Measurements from ENCODE around the gene PGAP6.

The PGAP6 gene

GRCh38 chr16:330741-331140 is 51.0 kb downstream of the PGAP6 start:
- no peak for DNase-seq (ENCODE audit: low spot score)

- no peak for DNase-seq (ENCODE audit: low spot score)
These were observed 56.2 kb downstream of the PGAP6 start for GRCh38 chr16:325375-326145.

- no peak for DNase-seq (ENCODE audit: low spot score)
These were observed 57.1 kb downstream of the PGAP6 start for GRCh38 chr16:324451-325334.

GRCh38 chr16:324201-324450 is 57.7 kb downstream of the PGAP6 start:
- DNase-seq (ENCODE audit: low spot score), result no peak

GRCh38 chr16:322476-323143 is 59.2 kb downstream of the PGAP6 start:
- no peak for DNase-seq (ENCODE audit: low spot score)

- DNase-seq (ENCODE audit: low spot score), result no peak
These were observed 60.2 kb downstream of the PGAP6 start for GRCh38 chr16:321532-321931.
